RWPE1 (cell line): ENCODE measurements around the gene BDH2.

ENCODE experiments used
- CTCF ChIA-PET: fragments of 350-600 bp; sonication (Branson Sonifier 250); formaldehyde crosslinking; extraction: SDS; loops from one replicate; lab custom pipeline; 2021; lab: Yijun Ruan, JAX
- POLR2A ChIA-PET: fragments of 400-600 bp; formaldehyde crosslinking; extraction: SDS; loops from one replicate; lab custom pipeline; 2020; ENCODE audit warnings: antibody characterized with exemption; ENCODE audit not compliant: low non-redundant PET; lab: Yijun Ruan, JAX
- DNase-seq: peaks from one replicate; pipeline ENCODE4 v3.0.0; 2012; ENCODE audit warnings: low spot score
- H3K27ac ChIP-seq: fragments of 450-650 bp; 2 replicates; pipeline ENCODE4 v1.5.1; 2017
- TF ChIP-seq, protein P1 (sequence below): fragments of 450-650 bp; conservative IDR thresholded peaks from 2 replicates; pipeline ENCODE4 v1.5.1; 2017; ENCODE audit warnings: low read depth, mild to moderate bottlenecking

Gene BDH2

DNA sequence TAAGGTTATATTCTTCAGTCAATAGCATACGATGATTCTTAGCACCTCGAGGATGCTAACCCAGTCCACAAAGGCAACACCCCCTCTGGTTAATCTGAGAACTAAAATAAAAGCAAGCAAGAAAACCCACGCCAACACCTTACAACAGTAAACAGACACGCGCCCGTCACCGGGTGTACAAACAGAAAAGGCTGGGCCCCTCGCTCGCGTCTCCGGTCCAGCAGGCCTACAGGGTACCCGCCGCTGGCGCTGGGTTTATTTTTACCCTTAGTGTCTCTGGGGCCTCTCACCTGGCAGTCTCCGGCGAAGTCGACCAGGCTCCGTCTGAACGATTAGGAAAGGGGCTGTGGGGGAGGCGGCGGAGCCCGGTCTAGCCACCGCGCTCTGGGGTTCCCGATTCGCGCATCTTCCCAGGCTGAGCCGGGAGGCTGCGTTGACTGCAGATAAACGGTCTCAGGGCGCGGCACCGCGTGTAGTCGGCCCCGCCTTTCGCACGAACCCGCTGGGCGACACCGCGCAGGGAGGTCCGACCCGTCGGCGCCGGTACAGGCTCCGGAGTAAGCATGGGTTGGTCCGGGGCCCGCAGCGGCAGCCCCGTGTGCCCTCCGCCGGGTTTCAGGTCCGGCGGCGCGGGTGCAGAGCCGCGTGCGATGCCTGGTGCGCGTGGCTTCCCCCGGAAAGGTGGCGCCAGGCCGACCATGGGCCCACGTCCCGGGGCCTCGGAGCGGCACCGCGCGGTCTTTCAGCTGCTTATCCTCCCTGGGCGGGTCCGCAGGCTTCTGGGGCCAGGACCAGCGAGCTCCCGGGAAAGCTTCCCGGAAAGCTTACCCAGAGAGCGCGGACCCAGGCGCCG lies 23.5 kb downstream of the BDH2 start:
- TF ChIP-seq, protein P1, sequence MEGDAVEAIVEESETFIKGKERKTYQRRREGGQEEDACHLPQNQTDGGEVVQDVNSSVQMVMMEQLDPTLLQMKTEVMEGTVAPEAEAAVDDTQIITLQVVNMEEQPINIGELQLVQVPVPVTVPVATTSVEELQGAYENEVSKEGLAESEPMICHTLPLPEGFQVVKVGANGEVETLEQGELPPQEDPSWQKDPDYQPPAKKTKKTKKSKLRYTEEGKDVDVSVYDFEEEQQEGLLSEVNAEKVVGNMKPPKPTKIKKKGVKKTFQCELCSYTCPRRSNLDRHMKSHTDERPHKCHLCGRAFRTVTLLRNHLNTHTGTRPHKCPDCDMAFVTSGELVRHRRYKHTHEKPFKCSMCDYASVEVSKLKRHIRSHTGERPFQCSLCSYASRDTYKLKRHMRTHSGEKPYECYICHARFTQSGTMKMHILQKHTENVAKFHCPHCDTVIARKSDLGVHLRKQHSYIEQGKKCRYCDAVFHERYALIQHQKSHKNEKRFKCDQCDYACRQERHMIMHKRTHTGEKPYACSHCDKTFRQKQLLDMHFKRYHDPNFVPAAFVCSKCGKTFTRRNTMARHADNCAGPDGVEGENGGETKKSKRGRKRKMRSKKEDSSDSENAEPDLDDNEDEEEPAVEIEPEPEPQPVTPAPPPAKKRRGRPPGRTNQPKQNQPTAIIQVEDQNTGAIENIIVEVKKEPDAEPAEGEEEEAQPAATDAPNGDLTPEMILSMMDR: no peak
- DNase-seq: peak; percentile 55
- CTCF ChIA-PET: interaction anchor here (0.6 kb wide), 2 partner anchors 16 to 59 kb away, joined by 3 read pairs; no protein-coding TSS in a partner anchor
- POLR2A ChIA-PET: interaction anchor here (0.6 kb wide), 1 partner anchor 520 kb away, joined by 3 read pairs; no protein-coding TSS in a partner anchor
- H3K27ac ChIP-seq: peak overlapping the region; percentile 85

DNA sequence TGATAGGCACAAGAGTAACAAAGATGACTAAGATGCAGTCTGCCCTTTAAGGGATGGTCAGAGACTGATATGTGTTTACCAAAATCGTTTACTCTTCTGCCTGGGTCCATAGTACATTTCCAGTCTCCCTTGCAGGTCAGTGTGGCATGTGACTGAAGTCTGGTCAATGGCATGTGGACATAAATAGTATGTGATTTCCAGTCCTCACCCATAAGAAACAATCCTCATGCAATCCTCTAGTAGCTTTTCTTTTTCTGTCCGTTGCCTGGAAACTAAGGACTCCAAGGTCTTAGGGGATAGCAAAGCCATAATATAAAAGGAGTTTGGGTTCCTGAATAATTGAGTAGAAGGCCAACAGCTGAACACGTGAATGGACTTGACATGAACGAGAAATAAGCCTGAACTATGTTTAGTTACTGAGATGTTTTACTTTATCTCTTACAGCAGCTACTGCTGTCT lies 24.2 kb downstream of the BDH2 start:
- ChIA-PET POLR2A (interaction anchor here (0.6 kb wide), 1 partner anchor 520 kb away, joined by 3 read pairs; no protein-coding TSS in a partner anchor), CTCF (interaction anchor here (0.6 kb wide), 2 partner anchors 16 to 58 kb away, joined by 3 read pairs; no protein-coding TSS in a partner anchor)
- TF ChIP-seq, protein P1: no peak
- DNase-seq: no peak
- H3K27ac ChIP-seq: peak overlapping the region; percentile 85

DNA sequence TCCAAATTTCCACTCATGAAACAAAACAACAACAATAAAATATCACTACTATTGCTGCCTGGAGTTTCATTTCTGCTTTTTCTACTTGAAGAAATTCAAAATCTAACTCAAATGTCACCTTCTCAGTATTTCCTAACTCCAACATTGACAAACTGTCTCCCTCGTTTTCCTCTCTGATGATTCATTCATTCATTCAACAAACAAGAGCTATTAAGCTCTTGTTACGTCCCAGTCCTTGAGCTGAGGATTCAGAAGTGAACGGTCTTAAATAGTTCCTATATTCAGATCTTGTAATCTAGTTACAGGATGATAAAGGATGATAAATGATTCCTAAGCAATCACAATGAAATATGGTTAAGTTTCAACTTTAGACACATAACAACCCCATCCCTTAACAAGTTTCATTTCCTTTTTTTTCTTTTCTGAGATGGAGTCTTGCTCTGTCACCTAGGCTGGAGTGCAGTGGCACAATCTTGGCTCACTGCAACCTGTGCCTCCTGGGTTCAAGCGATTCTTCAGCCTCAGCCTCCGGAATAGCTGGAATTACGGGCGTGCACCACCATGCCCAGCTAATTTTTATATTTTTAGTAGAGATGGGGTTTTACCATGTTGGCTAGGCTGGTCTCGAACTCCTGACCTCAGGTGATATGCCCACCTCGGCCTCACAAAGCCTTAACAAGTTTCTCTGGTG lies 24.7 kb downstream of the BDH2 start:
- CTCF ChIA-PET: interaction anchor here (0.6 to 1.1 kb wide), 2 partner anchors 15 to 25 kb away, joined by 3 read pairs; no protein-coding TSS in a partner anchor
- POLR2A ChIA-PET: no interaction called here
- TF ChIP-seq, protein P1: no peak
- no peak overlapping the region for H3K27ac ChIP-seq
- no peak for DNase-seq

DNA sequence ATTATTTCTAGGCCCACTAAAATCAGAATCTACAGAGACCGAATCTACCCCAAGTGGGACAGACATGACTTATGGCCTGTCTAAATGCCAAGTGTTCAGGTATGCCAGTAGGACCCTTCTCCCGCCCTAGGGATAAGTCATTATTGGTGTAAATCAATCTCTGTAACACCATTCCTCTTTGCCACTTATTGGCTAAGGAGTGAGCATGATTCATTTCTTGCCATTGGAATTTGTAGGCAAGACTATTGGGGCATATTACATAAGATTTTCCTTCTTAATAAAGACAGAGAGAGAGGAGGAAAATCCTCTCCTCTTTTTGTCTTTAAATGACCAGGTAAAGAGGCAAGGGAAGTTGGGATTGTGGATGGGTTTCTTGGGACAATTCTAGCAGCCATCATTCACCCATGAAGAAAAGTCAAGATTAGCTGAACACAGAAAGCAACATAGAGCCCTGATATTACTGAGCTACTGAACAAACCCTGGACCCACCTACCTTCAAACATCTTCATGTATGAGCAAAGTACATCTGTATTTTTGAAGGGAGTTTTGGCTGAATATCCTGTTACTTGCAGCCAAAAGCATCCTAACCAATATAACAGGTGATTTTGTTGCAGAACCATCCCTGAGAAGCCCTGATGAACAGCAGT lies 25.7 kb downstream of the BDH2 start:
- TF ChIP-seq, protein P1: no peak
- POLR2A ChIA-PET: no interaction called here
- DNase-seq: no peak
- CTCF ChIA-PET: interaction anchor here (1.1 kb wide), 1 partner anchor 26 kb away, joined by 3 read pairs; no protein-coding TSS in a partner anchor
- H3K27ac ChIP-seq: no peak overlapping the region

DNA sequence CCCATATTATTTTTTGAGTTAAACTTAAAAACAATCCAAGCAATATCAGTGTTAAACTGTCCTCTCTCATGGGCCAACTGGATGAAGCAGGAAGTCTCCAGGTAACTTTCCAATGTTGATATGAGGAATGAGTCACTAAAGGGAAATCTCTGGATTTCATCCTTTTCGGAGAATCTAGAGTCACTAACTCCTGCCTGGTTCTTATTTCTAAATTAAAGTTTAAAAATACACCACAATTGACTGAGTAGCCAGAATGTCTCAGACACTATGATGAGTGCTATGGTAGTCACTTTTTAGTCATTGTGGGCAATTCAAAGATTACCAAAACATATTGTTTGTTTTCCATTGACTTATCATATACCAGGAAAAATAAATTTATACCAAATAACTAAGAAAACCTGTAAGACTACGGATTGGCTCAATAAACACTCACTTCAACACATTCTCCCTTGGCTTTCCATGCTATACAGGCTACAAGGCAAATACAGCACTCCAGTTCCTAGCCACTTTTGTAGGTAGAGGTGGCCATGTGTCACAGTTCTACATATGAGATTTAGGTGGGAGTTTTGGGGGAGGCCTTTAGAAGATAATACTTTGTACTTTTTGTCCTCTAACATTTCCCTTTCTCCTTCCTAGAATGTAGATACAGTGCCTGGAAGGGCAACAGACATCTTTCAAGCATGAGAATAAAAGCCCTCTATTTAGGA lies 31.6 kb downstream of the BDH2 start:
- DNase-seq: no peak
- TF ChIP-seq, protein P1: no peak
- POLR2A ChIA-PET: no interaction called here
- no peak overlapping the region for H3K27ac ChIP-seq
- CTCF ChIA-PET: no interaction called here
